Choroid plexus epithelial cell (primary cell): Measurements from ENCODE around the gene TYW3.
A peak's percentile ranks its signal among the peaks of the same experiment; 100 is the strongest.
"Not testable (repeated sequence)": the region's sequence is repeated elsewhere in the genome, so short reads cannot be mapped to it uniquely, and the experiment has no call there.

Source experiments
- DNase-seq: peaks from one replicate; pipeline ENCODE4 v3.0.0-alpha.2; 2010; ENCODE audit warnings: low read depth
- H3K4me3 ChIP-seq: 2 replicates; pipeline ENCODE4 v1.5.1; 2011; ENCODE audit warnings: low read depth, mild to moderate bottlenecking, control low read depth, low read length, moderate library complexity
- TF ChIP-seq, protein P1 (sequence below): conservative IDR thresholded peaks from 2 replicates; pipeline ENCODE4 v1.5.1; 2011; ENCODE audit warnings: low read depth, mild to moderate bottlenecking, control low read depth, inconsistent platforms, low read length, moderate library complexity

Gene TYW3

DNA sequence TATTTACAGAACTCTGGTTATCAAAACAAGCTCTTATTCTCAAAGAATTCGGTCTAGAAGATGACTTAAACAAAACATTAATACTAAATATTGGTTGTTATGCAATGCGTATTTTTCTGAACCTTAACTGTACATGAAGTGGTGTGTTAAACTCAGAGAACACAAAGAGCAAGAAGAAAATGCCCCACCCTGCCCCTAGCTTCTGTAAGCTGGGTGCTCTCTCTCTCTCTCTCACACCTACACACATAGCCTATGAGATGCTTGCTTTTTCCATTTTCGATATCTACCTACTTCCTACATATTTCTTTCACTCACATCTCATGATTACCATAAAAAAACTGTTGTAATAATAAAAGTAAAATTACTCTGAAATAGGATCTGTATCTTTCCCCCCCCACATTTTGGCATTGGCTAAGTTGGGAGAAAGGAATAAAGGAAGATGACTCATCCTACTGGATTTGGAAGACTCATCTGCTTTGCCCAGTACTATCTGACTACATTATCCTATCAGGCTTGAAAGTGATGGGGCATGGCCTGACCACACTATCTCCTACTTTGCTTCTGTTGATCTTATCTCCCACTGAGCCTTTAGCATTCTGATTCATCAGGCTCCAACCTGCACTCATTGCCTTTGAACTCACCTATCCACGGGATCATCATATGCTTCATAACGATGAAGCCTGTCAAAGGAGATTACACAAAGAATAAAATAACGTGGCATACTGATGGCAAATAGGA lies 3.0 kb upstream of the TYW3 start:
- H3K4me3 ChIP-seq, result no peak overlapping the region
- peak; percentile 33 for DNase-seq
- TF ChIP-seq, protein P1, sequence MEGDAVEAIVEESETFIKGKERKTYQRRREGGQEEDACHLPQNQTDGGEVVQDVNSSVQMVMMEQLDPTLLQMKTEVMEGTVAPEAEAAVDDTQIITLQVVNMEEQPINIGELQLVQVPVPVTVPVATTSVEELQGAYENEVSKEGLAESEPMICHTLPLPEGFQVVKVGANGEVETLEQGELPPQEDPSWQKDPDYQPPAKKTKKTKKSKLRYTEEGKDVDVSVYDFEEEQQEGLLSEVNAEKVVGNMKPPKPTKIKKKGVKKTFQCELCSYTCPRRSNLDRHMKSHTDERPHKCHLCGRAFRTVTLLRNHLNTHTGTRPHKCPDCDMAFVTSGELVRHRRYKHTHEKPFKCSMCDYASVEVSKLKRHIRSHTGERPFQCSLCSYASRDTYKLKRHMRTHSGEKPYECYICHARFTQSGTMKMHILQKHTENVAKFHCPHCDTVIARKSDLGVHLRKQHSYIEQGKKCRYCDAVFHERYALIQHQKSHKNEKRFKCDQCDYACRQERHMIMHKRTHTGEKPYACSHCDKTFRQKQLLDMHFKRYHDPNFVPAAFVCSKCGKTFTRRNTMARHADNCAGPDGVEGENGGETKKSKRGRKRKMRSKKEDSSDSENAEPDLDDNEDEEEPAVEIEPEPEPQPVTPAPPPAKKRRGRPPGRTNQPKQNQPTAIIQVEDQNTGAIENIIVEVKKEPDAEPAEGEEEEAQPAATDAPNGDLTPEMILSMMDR, result no peak

DNA sequence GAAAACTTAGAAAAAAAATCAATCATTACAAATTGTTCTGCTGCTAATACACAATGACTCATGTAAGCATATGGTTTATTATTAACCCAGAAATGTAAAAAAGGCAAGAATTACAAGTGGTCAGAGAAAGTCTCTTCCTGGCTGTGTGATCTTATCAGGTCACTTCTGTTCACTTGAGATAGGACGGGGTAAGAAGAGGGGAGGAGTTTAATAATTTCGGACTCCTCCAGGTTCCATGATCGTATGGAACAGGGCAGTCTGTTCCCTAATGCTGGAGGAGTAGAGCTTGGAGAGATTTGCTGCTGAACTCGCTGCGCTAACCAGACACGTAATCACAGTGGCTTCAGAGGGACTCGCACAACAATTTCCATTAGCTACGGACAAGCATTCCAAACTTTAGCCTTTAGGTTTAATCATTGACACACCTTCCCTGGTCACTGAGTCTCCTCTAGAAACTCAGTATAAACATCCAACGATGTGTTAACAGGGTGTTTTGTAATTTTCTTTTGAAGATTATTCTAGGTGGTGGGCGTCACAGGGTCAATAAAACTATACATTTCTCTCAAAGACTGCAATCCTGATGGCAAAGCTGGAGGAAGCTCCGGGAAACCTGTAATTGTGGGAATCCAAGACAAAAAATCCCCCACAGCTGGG lies 1.4 kb upstream of the TYW3 start:
- no peak for DNase-seq
- TF ChIP-seq, protein P1, result no peak
- H3K4me3 ChIP-seq, result no peak overlapping the region

DNA sequence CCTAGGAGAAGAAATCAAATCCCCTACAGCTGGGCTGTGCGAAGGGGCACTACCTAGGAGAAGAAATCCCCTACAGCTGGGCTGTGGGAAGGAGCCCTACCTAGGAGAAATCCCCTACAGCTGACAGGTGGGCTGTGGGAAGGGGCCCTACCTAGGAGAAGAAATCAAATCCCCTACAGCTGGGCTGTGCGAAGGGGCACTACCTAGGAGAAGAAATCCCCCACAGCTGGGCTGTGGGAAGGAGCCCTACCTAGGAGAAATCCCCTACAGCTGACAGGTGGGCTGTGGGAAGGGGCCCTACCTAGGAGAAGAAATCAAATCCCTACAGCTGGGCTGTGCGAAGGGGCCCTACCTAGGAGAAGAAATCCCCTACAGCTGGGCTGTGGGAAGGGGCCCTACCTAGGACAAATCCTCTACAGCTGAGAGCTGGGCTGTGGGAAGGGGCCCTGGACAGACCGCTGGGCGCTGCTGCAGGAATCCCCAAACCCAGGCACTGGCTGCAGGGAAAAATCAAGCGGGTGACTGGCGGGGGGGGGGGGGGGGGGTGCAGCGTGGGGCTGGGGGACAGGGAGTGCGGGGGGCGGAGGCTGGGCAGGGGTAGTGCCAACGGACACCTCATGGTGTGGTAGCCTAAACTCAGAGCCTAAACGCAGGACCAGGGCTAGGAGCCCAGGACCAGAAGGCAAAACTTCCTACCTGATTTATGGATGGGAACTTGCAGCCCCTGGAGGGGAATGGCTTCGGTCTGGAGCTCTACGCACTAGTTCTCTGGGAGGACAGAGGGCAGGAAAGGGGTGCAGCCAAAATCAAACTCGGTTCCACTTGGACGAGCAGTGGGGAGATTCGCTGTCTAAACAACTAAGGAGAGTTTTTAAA lies 643 bp upstream of the TYW3 start:
- H3K4me3 ChIP-seq, result peak overlapping the region; percentile 89
- DNase-seq, result not testable (repeated sequence)

DNA sequence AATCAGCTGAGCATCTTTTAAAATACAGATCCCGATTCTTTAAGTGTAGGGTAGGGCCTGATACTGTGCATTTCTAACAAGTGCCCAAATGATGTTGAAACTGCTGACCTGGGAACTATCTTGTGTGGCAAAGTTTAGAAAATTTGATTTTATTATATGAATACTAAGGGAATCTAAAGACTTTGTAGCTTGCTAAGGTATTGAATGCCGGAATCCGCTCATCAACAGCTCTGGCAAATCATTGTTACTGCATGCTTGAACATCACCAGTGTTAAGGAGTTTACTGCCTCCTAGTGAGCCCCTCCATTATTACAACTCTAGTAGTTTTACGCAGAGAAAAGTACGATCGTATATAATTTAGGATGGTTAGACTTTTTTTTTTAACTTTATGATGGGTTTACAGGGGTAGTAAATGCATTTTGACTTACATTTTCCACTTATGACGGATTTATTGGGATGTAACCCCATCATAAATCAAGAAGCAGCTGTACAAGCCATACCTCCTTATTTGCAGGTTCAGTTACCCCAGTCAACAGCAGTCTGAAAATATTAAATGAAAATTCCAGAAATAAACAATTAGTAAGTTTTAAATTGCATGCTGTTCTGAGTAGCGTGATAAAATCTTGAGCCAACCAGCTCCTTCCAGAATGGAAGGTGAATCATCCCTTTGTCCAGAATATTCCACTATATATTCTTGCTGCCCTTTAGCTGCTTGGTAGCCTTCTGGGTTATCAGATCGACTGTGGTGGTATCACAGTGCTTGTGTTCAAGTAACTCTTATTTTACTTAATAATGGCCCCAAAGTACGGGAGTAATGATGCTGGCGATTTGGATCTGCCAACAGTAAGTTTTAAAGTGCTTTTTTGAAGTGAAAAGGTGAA lies 892 bp downstream of the TYW3 start:
- TF ChIP-seq, protein P1, result peak; percentile 76
- H3K4me3 ChIP-seq, result peak overlapping the region; percentile 89
- DNase-seq, result peak; percentile 90

DNA sequence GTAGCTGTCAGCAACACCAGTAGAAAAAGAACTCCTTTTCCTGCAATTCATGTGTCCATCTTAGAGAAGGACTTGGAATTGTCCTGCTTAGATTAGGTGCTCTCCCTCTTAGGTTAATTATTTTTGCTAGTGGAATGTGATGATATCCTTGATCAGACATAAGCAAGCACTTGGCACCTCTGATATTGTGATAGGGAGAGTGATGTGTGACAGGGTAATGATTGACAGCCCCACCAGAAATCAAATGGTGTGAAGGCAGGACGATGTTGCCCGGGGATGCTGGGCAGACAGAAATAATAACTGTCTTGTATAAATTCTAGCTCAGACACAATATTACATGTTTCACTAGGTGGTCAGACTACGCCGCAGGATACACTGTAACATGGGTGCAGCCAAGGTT lies 4.4 kb downstream of the TYW3 start:
- TF ChIP-seq, protein P1, result no peak
- no peak for DNase-seq
- no peak overlapping the region for H3K4me3 ChIP-seq

DNA sequence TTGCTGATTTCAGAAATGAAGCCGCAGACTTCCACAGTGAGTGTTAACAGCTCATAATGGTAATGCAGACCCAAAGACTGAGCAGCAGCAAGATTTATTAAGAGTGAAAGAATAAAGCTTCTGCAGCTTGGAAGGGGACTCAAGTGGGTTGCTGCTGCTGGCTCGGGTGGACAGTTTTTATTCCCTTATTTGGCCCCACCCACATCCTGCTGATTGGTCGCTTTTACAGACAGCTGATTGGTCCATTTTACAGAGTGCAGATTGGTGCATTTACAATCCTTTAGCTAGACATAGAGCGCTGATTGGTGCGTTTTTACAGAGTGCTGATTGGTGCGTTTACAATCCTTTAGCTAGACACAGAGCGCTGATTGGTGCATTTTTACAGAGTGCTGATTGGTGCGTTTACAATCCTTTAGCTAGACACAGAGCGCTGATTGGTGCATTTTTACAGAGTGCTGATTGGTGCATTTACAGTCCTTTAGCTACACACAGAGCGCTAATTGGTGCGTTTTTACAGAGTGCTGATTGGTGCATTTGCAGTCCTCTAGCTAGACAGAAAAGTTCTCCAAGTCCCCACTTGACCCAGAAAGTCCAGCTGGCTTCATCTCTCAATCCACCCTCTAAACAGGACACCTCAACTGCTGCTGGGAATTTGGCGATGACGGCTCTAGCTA lies 7.5 kb downstream of the TYW3 start:
- not testable (repeated sequence) for DNase-seq, H3K4me3 ChIP-seq

DNA sequence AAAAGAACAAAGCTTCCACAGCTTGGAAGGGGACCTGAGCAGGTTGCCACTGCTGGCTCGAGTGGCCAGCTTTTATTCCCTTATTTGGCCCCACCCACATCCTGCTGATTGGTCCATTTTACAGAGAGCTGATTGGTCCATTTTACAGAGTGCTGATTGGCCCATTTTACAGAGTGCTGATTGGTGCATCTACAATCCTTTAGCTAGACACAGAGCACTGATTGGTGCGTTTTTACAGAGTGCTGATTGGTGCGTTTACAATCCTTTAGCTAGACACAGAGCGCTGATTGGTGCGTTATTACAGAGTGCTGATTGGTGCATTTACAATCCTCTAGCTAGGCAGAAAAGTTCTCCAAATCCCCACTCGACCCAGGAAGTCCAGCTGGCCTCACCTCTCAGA lies 12.3 kb downstream of the TYW3 start:
- H3K4me3 ChIP-seq, DNase-seq: not testable (repeated sequence)

DNA sequence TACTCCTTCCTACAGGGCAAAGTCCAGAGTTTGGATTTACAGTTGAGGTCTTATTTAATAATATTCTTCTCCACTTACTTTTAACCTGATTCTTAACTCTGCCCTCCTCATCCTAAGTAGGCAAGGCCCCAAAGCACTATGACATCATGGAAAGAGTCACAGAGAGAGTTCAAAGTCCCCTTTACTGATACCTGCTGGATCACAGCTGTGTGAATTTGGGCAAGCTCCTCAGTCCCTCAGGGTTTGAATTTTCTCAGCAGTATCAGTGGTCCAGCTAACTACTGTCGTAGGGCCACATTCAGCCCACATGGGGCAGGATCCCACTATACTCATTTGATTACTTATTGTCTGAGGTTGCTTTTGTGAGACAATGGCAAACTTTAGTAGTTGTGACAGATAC lies 16.0 kb downstream of the TYW3 start:
- DNase-seq, result no peak
- no peak overlapping the region for H3K4me3 ChIP-seq
- TF ChIP-seq, protein P1, result no peak
